ENCODE results near the gene BRICD5. TPM values are rescaled to one million over a fixed set of nuclear protein-coding genes. Genes with fewer than 3 reads are reported as not detected.
A peak's percentile ranks its signal among the peaks of the same experiment; 100 is the strongest.

Gene BRICD5
- total and polyA plus RNA-seq, 9 donors = 3.9 to 11.0 (median 6.6) TPM

DNA sequence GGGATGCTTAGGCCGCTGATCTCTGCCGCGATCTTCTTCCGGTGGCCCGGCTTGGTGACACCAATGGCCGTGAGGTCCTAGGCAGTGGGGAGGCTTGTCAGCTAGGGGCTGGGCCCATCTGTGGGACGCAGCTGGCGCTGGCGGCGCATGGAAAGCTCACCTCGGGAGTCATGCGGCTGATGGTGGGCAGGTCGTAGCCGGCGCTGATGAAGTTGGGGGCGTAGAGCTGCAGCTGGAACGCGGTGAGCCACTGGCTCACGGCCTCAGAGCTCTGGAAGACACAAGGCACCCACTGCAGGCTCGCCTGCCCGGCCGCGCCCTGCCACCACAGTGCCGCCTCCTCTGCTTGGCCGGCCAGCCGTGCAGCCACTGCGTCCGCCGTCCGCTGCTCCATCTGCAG, 27.0 kb downstream of the BRICD5 start:
- Histone ChIP-seq H3K36me3 (ENCODE audit: control insufficient read depth, insufficient read depth, low read length) (peaks cover 3% of the 10 kb centered on the region), H3K9me3 (replicated peaks; ENCODE audit: control insufficient read depth, low read depth, low read length) (no peaks in the 10 kb centered on the region), H3K27ac (ENCODE audit: low read length) (no peak overlapping the region), H3K4me1 (ENCODE audit: control insufficient read depth, insufficient read depth, low read length) (no peaks in the 10 kb centered on the region), H3K27me3 (ENCODE audit: control insufficient read depth, insufficient read depth, low read length) (no peaks in the 10 kb centered on the region), H3K4me3 (ENCODE audit: low read length) (no peak overlapping the region)
- WGBS (ENCODE audit: insufficient coverage) = 91% methylated on average over 29 of the region's 30 CpGs
- DNase-seq = no peak

DNA sequence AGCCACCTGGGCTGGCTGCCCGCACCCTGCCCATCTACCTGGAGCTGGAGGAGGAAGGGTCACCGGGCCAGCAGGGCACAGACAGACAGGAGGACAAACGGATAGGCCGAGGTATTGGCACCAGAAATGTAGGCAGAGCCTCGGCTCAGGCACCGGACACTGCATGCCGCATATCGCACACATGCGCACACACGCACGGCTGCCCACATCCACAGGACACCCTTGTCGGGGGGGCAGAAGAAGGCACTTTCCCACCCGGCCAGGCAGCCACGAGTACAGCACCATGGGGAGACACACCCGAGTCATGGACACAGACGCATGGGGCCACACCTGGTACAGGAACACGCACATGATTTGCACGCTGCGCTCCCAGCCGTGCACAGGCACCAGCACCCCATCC, 28.7 kb downstream of the BRICD5 start:
- peaks cover 12% of the 10 kb centered on the region for H3K36me3 ChIP-seq (ENCODE audit: control insufficient read depth, insufficient read depth, low read length)
- no peaks in the 10 kb centered on the region for H3K9me3 ChIP-seq (replicated peaks; ENCODE audit: control insufficient read depth, low read depth, low read length)
- no peaks in the 10 kb centered on the region for H3K4me1 ChIP-seq (ENCODE audit: control insufficient read depth, insufficient read depth, low read length)
- H3K4me3 ChIP-seq (ENCODE audit: low read length) = no peak overlapping the region
- 87% methylated on average over 20 of the region's 20 CpGs for WGBS (ENCODE audit: insufficient coverage)
- H3K27me3 ChIP-seq (ENCODE audit: control insufficient read depth, insufficient read depth, low read length) = no peaks in the 10 kb centered on the region
- H3K27ac ChIP-seq (ENCODE audit: low read length) = no peak overlapping the region
- no peak for DNase-seq

DNA sequence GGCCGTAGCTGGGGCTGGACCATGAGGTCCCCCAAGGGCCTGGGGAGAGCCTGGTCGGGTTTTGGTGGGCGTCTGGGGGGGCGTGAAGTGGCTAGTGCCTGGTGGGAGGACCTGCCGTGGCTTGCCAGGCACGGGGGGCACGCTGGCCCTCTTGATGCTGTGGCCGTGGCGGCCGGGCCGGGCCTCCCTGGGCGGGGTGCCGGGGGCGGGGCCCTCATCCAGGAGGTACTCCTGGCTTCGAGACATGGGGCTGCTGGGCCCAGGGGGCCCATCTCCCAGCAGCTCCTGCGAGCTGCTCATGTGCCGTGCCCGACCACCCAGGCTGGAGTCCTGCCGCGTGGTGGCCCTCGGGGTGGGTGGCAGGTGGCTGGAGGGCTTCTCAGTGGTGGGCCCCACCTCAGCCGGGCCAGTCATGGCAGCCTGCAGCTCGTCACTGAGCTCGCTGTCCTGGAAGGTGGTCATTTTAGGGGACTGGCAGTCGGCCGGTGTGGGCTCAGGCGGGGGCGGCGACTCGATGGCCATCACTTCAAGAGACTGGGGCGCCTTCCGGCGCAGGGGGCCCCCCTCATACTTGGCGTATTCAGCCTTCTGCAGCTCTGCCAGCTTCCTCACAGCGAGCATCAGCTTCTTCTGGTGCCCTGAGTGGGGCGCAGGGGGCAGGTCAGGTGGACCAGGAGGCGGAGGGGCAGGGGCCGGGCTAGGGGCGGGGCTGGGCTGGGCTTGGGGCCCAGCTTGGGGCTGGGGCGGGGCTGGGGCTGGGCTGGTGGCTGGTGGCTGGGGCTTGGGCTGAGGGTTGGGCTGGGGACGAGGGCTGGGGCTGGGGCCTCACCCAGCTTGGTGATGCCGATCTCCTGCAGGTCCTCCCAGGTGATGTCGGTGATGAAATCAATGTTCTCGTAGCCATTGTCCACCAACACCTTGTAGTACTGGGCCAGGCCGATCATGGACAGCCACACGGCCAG, 29.4 kb downstream of the BRICD5 start:
- 67% methylated on average over 31 of the region's 46 CpGs for WGBS (ENCODE audit: insufficient coverage)
- no peak for DNase-seq

DNA sequence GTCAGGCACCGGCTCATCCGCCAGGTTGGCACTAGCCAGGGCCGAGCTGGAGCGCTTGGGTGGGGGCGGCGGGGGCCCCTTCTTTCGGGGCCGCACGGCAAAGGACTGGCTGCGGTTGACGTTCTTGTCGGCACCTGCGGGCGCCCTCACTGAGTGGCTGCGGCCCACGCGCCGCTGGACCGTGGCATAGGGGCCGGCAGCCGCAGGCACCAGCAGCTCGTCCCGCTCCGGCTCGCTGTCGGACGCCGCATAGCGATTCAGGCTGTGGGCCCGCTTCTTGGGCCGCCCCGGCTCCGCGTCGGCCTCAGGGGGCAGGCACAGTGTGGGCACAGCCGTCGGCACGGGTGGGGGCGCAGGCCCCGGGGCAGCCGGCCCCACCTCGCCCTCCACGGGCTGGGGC, 30.2 kb downstream of the BRICD5 start:
- no peak overlapping the region for H3K4me3 ChIP-seq (ENCODE audit: low read length)
- H3K27me3 ChIP-seq (ENCODE audit: control insufficient read depth, insufficient read depth, low read length) = no peaks in the 10 kb centered on the region
- WGBS (ENCODE audit: insufficient coverage) = 90% methylated on average over 39 of the region's 43 CpGs
- no peaks in the 10 kb centered on the region for H3K4me1 ChIP-seq (ENCODE audit: control insufficient read depth, insufficient read depth, low read length)
- no peaks in the 10 kb centered on the region for H3K9me3 ChIP-seq (replicated peaks; ENCODE audit: control insufficient read depth, low read depth, low read length)
- peaks cover 24% of the 10 kb centered on the region for H3K36me3 ChIP-seq (ENCODE audit: control insufficient read depth, insufficient read depth, low read length)
- H3K27ac ChIP-seq (ENCODE audit: low read length) = no peak overlapping the region
- no peak for DNase-seq

More for the DNA sequence above, 29.4 kb downstream of the BRICD5 start:
- Histone ChIP-seq H3K9me3 (replicated peaks; ENCODE audit: control insufficient read depth, low read depth, low read length) (no peaks in the 10 kb centered on the region), H3K36me3 (ENCODE audit: control insufficient read depth, insufficient read depth, low read length) (peaks cover 18% of the 10 kb centered on the region), H3K27ac (ENCODE audit: low read length) (no peak overlapping the region), H3K4me1 (ENCODE audit: control insufficient read depth, insufficient read depth, low read length) (no peaks in the 10 kb centered on the region), H3K4me3 (ENCODE audit: low read length) (no peak overlapping the region), H3K27me3 (ENCODE audit: control insufficient read depth, insufficient read depth, low read length) (no peaks in the 10 kb centered on the region)

DNA sequence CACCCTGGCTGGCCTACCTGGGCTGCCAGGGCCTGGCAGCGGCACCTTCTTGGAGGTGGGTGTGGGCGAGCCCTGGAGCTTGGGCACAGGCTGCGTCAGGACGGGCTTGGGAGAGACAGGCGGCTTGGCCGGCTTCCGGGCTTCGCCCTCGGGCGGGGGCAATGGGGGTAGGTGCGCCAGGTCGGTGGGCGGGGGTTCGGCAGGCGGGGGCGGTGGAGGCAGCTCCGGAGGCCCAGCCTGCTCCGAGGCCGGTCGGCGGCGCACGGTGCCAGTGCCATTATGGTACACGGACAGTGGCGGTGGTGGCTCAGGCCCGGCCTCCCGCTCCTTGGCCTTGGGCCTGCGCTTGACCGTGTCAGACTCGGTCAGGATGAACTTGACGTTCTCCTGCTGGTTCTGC, 31.1 kb downstream of the BRICD5 start:
- no peak for DNase-seq
- Histone ChIP-seq H3K4me1 (ENCODE audit: control insufficient read depth, insufficient read depth, low read length) (no peaks in the 10 kb centered on the region), H3K36me3 (ENCODE audit: control insufficient read depth, insufficient read depth, low read length) (peaks cover 33% of the 10 kb centered on the region), H3K27ac (ENCODE audit: low read length) (no peak overlapping the region), H3K27me3 (ENCODE audit: control insufficient read depth, insufficient read depth, low read length) (no peaks in the 10 kb centered on the region), H3K4me3 (ENCODE audit: low read length) (no peak overlapping the region), H3K9me3 (replicated peaks; ENCODE audit: control insufficient read depth, low read depth, low read length) (no peaks in the 10 kb centered on the region)
- WGBS (ENCODE audit: insufficient coverage) = 95% methylated on average over 20 of the region's 31 CpGs

DNA sequence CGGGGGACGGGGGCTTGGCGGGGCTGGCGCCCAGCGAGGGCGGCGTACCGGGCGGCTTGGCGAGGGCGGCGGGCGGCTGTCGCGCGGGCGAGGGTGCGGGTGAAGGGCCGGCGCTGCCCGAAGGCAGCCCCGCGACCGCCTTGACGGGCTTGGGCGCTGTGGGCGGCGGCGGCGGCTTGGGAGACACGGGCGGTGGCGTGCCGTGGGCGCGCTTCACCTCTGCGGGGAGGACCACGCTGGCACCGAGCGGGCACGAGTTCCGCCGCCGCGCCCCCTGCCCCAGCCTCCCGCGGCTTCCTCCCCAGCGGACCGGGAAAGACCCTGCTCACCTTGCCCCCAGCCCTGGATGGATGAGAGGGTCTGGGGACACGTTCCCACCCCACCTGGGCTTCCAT, 31.6 kb downstream of the BRICD5 start:
- Histone ChIP-seq H3K36me3 (ENCODE audit: control insufficient read depth, insufficient read depth, low read length) (peaks cover 37% of the 10 kb centered on the region), H3K27ac (ENCODE audit: low read length) (no peak overlapping the region), H3K27me3 (ENCODE audit: control insufficient read depth, insufficient read depth, low read length) (no peaks in the 10 kb centered on the region), H3K4me3 (ENCODE audit: low read length) (no peak overlapping the region), H3K9me3 (replicated peaks; ENCODE audit: control insufficient read depth, low read depth, low read length) (no peaks in the 10 kb centered on the region), H3K4me1 (ENCODE audit: control insufficient read depth, insufficient read depth, low read length) (no peaks in the 10 kb centered on the region)
- WGBS (ENCODE audit: insufficient coverage) = 22% methylated on average over 44 of the region's 50 CpGs
- DNase-seq = no peak

DNA sequence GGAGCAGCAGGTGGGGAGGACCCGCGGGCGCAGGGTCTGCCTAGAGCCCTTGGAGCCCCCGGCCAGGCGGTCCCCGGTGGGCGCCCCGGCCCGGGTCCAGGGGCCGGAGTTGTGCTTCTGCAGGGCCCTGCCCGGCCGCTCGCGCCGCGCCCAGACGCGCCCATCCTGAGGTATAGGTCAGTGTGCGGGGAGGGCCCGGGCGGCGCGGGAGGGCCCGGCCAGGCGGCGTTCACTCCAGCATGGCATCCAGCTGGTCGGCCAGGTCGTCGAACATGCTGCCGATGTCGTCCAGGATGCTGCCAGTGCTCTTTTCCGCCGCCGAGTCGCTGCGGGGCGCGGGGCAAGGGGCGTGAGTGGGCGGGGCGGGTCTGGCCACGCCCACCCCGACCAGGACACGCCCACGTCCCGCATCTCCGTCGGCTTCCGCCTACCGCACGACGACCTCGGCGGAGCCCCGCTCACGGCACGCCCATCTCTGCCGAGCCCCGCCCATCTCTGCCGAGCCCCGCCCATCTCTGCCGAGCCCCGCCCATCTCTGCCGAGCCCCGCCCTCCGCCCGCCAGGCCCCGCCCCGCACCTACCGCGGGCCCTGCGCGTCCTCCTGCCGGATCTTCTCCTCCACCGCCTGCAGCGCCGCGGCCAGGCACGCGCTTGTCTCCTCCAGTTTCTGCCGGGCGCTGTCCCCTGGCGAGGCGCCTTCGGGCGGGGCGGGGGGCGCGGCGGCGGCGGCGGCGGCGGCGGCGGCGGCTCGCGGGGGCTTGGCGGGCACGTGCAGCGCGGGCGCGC, 32.1 kb downstream of the BRICD5 start:
- H3K27me3 ChIP-seq (ENCODE audit: control insufficient read depth, insufficient read depth, low read length) = no peaks in the 10 kb centered on the region
- H3K4me1 ChIP-seq (ENCODE audit: control insufficient read depth, insufficient read depth, low read length) = no peaks in the 10 kb centered on the region
- no peaks in the 10 kb centered on the region for H3K9me3 ChIP-seq (replicated peaks; ENCODE audit: control insufficient read depth, low read depth, low read length)
- no peak overlapping the region for H3K27ac ChIP-seq (ENCODE audit: low read length)
- WGBS (ENCODE audit: insufficient coverage) = 23% methylated on average over 102 of the region's 106 CpGs
- no peak overlapping the region for H3K4me3 ChIP-seq (ENCODE audit: low read length)
- peaks cover 42% of the 10 kb centered on the region for H3K36me3 ChIP-seq (ENCODE audit: control insufficient read depth, insufficient read depth, low read length)
- DNase-seq = peak; percentile 68

DNA sequence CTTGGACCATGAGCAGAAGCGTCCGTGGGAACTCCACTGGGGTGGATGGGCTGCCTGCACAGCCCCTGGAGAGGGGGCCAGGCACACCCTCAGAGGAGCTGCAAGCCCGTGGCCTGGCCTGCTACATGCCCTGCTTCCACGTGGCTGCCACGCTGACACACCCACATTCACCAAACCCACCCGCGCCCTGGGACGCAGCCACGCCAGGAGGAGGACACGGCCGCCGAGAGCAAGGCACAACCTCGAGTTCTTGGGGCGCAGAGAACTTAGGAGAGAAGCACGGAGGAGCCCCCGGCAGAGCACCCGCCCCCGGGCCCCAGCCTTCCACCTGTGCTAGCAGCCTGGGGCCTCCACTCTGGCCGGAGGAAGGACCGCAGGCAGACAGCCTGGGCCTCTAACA, 33.1 kb downstream of the BRICD5 start:
- WGBS (ENCODE audit: insufficient coverage) = 84% methylated on average over 12 of the region's 20 CpGs
- Histone ChIP-seq H3K27me3 (ENCODE audit: control insufficient read depth, insufficient read depth, low read length) (no peaks in the 10 kb centered on the region), H3K36me3 (ENCODE audit: control insufficient read depth, insufficient read depth, low read length) (peaks cover 48% of the 10 kb centered on the region), H3K4me3 (ENCODE audit: low read length) (no peak overlapping the region), H3K9me3 (replicated peaks; ENCODE audit: control insufficient read depth, low read depth, low read length) (no peaks in the 10 kb centered on the region), H3K4me1 (ENCODE audit: control insufficient read depth, insufficient read depth, low read length) (no peaks in the 10 kb centered on the region), H3K27ac (ENCODE audit: low read length) (no peak overlapping the region)
- DNase-seq = no peak

DNA sequence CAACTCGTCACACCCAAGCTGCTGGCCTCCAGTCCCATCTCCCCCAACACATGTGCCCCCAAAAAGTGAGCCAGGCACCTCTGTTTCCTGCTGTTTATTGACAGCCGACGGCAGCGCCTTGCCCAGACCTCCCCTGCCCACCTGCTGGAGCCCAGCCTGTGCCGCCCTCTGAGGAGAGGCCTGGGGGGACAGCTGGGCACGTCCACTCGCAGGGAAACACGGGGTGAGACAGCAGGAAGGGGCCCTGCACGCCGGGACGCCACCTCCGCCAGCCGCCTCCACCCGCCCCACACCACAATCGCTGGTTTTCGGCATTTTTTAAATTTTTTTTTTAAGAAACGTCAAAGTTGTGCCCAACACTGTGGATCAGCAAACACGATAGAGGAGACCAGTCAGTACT, 33.6 kb downstream of the BRICD5 start:
- no peak for DNase-seq
- Histone ChIP-seq H3K27me3 (ENCODE audit: control insufficient read depth, insufficient read depth, low read length) (no peaks in the 10 kb centered on the region), H3K27ac (ENCODE audit: low read length) (no peak overlapping the region), H3K4me3 (ENCODE audit: low read length) (no peak overlapping the region), H3K36me3 (ENCODE audit: control insufficient read depth, insufficient read depth, low read length) (peaks cover 51% of the 10 kb centered on the region), H3K4me1 (ENCODE audit: control insufficient read depth, insufficient read depth, low read length) (no peaks in the 10 kb centered on the region), H3K9me3 (replicated peaks; ENCODE audit: control insufficient read depth, low read depth, low read length) (no peaks in the 10 kb centered on the region)
- WGBS (ENCODE audit: insufficient coverage) = 79% methylated on average over 17 of the region's 18 CpGs

DNA sequence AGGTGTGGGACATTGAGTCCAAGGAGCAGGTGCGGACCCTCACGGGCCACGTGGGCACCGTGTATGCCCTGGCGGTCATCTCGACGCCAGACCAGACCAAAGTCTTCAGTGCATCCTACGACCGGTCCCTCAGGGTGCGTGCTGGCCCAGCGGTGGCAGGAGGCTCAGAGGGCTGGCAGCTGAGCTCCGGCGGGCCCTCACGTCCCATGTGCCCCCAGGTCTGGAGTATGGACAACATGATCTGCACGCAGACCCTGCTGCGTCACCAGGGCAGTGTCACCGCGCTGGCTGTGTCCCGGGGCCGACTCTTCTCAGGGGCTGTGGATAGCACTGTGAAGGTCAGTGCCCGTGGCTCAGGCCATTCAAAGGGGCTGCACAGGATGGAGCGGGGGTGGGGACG, 34.6 kb downstream of the BRICD5 start:
- Histone ChIP-seq H3K36me3 (ENCODE audit: control insufficient read depth, insufficient read depth, low read length) (peaks cover 61% of the 10 kb centered on the region), H3K27me3 (ENCODE audit: control insufficient read depth, insufficient read depth, low read length) (no peaks in the 10 kb centered on the region), H3K4me3 (ENCODE audit: low read length) (no peak overlapping the region), H3K9me3 (replicated peaks; ENCODE audit: control insufficient read depth, low read depth, low read length) (no peaks in the 10 kb centered on the region), H3K4me1 (ENCODE audit: control insufficient read depth, insufficient read depth, low read length) (no peaks in the 10 kb centered on the region), H3K27ac (ENCODE audit: low read length) (no peak overlapping the region)
- DNase-seq = no peak
- WGBS (ENCODE audit: insufficient coverage) = 92% methylated on average over 22 of the region's 23 CpGs

Data from muscle of leg (tissue), 11 donors.